GM18909 (cell line): ENCODE data around the gene CPT1A.

Experiments
- ATAC-seq: cut with Tn5 transposase; IDR thresholded peaks from one replicate; pipeline ENCODE4 v1.9.1; 2021; ENCODE audit warnings: mild to moderate bottlenecking; ENCODE audit not compliant: unreplicated experiment, poor library complexity

The CPT1A gene

GRCh38 chr11:68835328-68835727, 6.4 kb downstream of the CPT1A start:
- ATAC-seq, result no peak

GRCh38 chr11:68832476-68833181, 9.1 kb downstream of the CPT1A start:
- no peak for ATAC-seq

- no peak for ATAC-seq
Observed at GRCh38 chr11:68831124-68831523, 10.6 kb downstream of the CPT1A start.

- no peak for ATAC-seq
Observed at GRCh38 chr11:68829581-68829980, 12.1 kb downstream of the CPT1A start.

- ATAC-seq, result no peak
Observed at GRCh38 chr11:68828957-68829356, 12.8 kb downstream of the CPT1A start.

- ATAC-seq, result no peak
Observed at GRCh38 chr11:68828155-68828931, 13.4 kb downstream of the CPT1A start.

- no peak for ATAC-seq
Observed at GRCh38 chr11:68827733-68828132, 14.0 kb downstream of the CPT1A start.

- ATAC-seq, result no peak
Observed at GRCh38 chr11:68826726-68827125, 15.0 kb downstream of the CPT1A start.

- ATAC-seq, result no peak
Observed at GRCh38 chr11:68825571-68825970, 16.1 kb downstream of the CPT1A start.

GRCh38 chr11:68822546-68822945, 19.2 kb downstream of the CPT1A start:
- ATAC-seq, result no peak

GRCh38 chr11:68821670-68822069, 20.0 kb downstream of the CPT1A start:
- ATAC-seq, result no peak

- ATAC-seq, result no peak
Observed at GRCh38 chr11:68819362-68819761, 22.4 kb downstream of the CPT1A start.

GRCh38 chr11:68818181-68818580, 23.5 kb downstream of the CPT1A start:
- ATAC-seq, result no peak

GRCh38 chr11:68817554-68817953, 24.2 kb downstream of the CPT1A start:
- no peak for ATAC-seq

- no peak for ATAC-seq
Observed at GRCh38 chr11:68816917-68817419, 24.7 kb downstream of the CPT1A start.

GRCh38 chr11:68816251-68816776, 25.4 kb downstream of the CPT1A start:
- ATAC-seq, result no peak

GRCh38 chr11:68813773-68814172, 27.9 kb downstream of the CPT1A start:
- no peak for ATAC-seq

- no peak for ATAC-seq
Observed at GRCh38 chr11:68812526-68812925, 29.2 kb downstream of the CPT1A start.

GRCh38 chr11:68810164-68810563, 31.6 kb downstream of the CPT1A start:
- ATAC-seq, result no peak

GRCh38 chr11:68809506-68809905, 32.2 kb downstream of the CPT1A start:
- ATAC-seq, result no peak

- ATAC-seq, result no peak
Observed at GRCh38 chr11:68808787-68809186, 32.9 kb downstream of the CPT1A start.
